ENCODE data around the gene POU2F2. TPM values are rescaled to one million over a fixed set of nuclear protein-coding genes. Genes with fewer than 3 reads are reported as not detected.
A peak's percentile ranks its signal among the peaks of the same experiment; 100 is the strongest.

The POU2F2 gene
- total RNA-seq, 1 donor from 2014 or later, result 1.2 TPM

GRCh38 chr19:42140125-42140754 is 8.0 kb upstream of the POU2F2 start:
- TF ChIP-seq, protein P1, sequence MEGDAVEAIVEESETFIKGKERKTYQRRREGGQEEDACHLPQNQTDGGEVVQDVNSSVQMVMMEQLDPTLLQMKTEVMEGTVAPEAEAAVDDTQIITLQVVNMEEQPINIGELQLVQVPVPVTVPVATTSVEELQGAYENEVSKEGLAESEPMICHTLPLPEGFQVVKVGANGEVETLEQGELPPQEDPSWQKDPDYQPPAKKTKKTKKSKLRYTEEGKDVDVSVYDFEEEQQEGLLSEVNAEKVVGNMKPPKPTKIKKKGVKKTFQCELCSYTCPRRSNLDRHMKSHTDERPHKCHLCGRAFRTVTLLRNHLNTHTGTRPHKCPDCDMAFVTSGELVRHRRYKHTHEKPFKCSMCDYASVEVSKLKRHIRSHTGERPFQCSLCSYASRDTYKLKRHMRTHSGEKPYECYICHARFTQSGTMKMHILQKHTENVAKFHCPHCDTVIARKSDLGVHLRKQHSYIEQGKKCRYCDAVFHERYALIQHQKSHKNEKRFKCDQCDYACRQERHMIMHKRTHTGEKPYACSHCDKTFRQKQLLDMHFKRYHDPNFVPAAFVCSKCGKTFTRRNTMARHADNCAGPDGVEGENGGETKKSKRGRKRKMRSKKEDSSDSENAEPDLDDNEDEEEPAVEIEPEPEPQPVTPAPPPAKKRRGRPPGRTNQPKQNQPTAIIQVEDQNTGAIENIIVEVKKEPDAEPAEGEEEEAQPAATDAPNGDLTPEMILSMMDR (IDR thresholded peaks at IDR 0.05; ENCODE audit: borderline replicate concordance), result no peak
- no peaks in the 10 kb centered on the region for H3K9me3 ChIP-seq (replicated peaks)
- peaks cover 71% of the 10 kb centered on the region for H3K27me3 ChIP-seq (ENCODE audit: low read depth)
- H3K36me3 ChIP-seq, result no peaks in the 10 kb centered on the region
- peak; percentile 61 for DNase-seq
- no peak overlapping the region for H3K4me3 ChIP-seq
- no peaks in the 10 kb centered on the region for H3K4me1 ChIP-seq
- no peak overlapping the region for H3K27ac ChIP-seq (replicated peaks)
- intact Hi-C loops (cut with micrococcal nuclease), result no loop called here

DNA sequence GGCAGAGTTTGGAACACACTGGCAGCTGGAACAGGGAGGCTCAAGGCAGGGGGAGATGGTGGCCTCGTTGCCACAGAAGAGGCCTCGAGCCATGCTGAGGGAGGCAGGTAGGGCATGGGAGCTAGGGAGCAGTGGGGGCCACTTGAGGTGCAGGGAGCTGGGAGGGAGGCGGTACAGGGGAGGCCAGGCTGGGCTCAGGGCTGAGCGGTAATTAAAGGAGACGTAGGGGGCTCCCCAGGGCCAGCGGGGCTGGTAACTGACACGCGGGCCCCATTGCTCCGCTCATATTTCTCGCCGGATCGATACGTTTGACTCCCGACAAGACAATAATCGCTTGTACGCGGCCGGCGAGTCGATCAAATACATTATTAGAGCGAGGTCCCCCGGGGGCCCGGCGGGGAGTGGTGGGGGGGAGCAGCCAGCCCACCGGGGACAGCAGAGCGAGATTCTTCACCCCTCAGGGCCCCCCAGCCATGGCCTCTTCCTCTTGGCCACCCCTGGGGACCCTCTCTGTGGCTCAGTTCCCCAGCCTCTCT is 2.4 kb upstream of the POU2F2 start:
- H3K36me3 ChIP-seq, result no peaks in the 10 kb centered on the region
- no peak overlapping the region for H3K27ac ChIP-seq (replicated peaks)
- H3K4me3 ChIP-seq, result no peak overlapping the region
- H3K27me3 ChIP-seq (ENCODE audit: low read depth), result peaks cover 96% of the 10 kb centered on the region
- TF ChIP-seq, protein P1 (IDR thresholded peaks at IDR 0.05; ENCODE audit: borderline replicate concordance), result no peak
- intact Hi-C loops (cut with micrococcal nuclease), result loop anchor here (10.0 kb wide), 1 partner anchor 50 kb away; no protein-coding TSS in a partner anchor
- DNase-seq, result no peak
- peaks cover 15% of the 10 kb centered on the region for H3K4me1 ChIP-seq
- H3K9me3 ChIP-seq (replicated peaks), result no peaks in the 10 kb centered on the region

- peak; percentile 61 for DNase-seq
- peak overlapping the region; percentile 51 for H3K4me3 ChIP-seq
- no peaks in the 10 kb centered on the region for H3K36me3 ChIP-seq
- intact Hi-C loops (cut with micrococcal nuclease), result loop anchor here (10.0 kb wide), 1 partner anchor 52 kb away; no protein-coding TSS in a partner anchor
- no peak overlapping the region for H3K27ac ChIP-seq (replicated peaks)
- peaks cover 99% of the 10 kb centered on the region for H3K27me3 ChIP-seq (ENCODE audit: low read depth)
- TF ChIP-seq, protein P1 (IDR thresholded peaks at IDR 0.05; ENCODE audit: borderline replicate concordance), result peak; percentile 98
- H3K9me3 ChIP-seq (replicated peaks), result no peaks in the 10 kb centered on the region
- peaks cover 15% of the 10 kb centered on the region for H3K4me1 ChIP-seq
Measured at GRCh38 chr19:42132851-42133528, 744 bp upstream of the POU2F2 start.

- Histone ChIP-seq H3K4me1 (peaks cover 15% of the 10 kb centered on the region), H3K27ac (replicated peaks) (no peak overlapping the region), H3K9me3 (replicated peaks) (no peaks in the 10 kb centered on the region), H3K4me3 (peak overlapping the region; percentile 51), H3K27me3 (ENCODE audit: low read depth) (peaks cover 98% of the 10 kb centered on the region), H3K36me3 (no peaks in the 10 kb centered on the region)
- no peak for DNase-seq
- TF ChIP-seq, protein P1 (IDR thresholded peaks at IDR 0.05; ENCODE audit: borderline replicate concordance), result no peak
- intact Hi-C loops (cut with micrococcal nuclease), result loop anchor here (10.0 kb wide), 1 partner anchor 53 kb away; no protein-coding TSS in a partner anchor
Measured at GRCh38 chr19:42131149-42132029, 857 bp downstream of the POU2F2 start.

DNA sequence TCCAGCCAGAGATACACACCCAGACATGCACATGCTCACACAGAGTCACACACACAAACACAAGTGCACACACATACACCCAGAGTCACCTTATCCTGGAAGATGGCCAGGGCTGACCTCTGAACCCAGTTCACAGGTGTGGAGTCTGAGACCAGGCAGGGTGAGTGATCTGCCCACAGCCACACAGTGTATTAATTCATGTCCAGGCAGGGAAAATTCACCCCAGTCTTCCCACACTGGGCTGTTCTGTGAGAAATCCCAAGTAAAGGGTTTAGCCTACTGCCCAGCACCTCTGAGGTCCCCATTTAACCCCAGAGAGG is 2.0 kb downstream of the POU2F2 start:
- peaks cover 15% of the 10 kb centered on the region for H3K4me1 ChIP-seq
- TF ChIP-seq, protein P1 (IDR thresholded peaks at IDR 0.05; ENCODE audit: borderline replicate concordance), result no peak
- no peaks in the 10 kb centered on the region for H3K9me3 ChIP-seq (replicated peaks)
- H3K36me3 ChIP-seq, result no peaks in the 10 kb centered on the region
- intact Hi-C loops (cut with micrococcal nuclease), result loop anchor here (10.0 kb wide), 1 partner anchor 55 kb away; no protein-coding TSS in a partner anchor
- no peak for DNase-seq
- H3K27me3 ChIP-seq (ENCODE audit: low read depth), result peaks cover 96% of the 10 kb centered on the region
- H3K4me3 ChIP-seq, result peak overlapping the region; percentile 19
- no peak overlapping the region for H3K27ac ChIP-seq (replicated peaks)

All from left ventricle myocardium inferior (tissue), 1 donor.